HTR-8/SVneo (cell line): Measurements from ENCODE around the gene CFAP410.
A peak's percentile ranks its signal among the peaks of the same experiment; 100 is the strongest.
"Not testable (repeated sequence)": the region's sequence is repeated elsewhere in the genome, so short reads cannot be mapped to it uniquely, and the experiment has no call there.

Experiments used
- DNase-seq: peaks from one replicate; pipeline ENCODE4 v3.0.0; 2011; ENCODE audit warnings: low spot score, mixed read lengths; ENCODE audit not compliant: insufficient read length
- FAIRE-seq: peaks from 2 replicates; lab custom pipeline; 2011; peaks lifted over from hg19 to GRCh38; lab: Jason Lieb, UNC

CFAP410 gene

DNA sequence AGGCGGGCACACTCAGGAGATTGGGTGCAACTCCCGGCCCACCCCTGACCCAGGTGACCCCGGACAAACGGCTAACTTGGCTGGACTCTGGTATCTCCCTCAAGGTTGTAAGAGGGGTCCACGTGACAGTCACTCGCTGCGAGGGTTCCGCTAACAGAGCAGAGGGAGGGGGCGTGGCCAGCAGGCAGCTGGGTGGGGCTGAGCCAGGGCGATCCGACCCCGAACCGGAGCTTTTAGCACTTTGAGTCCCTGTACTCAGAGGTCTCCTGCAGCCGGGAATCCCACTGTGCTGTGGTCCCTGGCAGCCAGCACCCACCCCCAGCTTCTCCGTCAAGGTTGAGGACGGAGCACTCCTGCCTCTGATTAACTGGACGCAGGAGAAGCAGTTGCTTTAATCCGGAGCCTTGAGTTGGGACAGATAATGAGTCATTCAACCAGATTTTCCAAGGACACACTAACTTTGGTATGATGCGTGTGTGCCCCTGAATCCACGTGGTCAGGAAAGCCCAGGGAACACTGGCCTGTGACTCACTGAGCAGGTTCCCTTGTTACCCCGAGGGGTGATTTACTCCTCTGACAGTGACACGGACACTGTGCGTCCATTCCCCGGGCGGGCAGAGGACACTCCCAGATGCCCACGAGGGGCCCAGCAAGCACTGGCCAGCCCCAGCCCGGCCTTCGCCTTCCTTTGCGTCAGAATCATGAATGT is 31.0 kb upstream of the CFAP410 start:
- DNase-seq (peak; percentile 77), FAIRE-seq (no peak)

DNA sequence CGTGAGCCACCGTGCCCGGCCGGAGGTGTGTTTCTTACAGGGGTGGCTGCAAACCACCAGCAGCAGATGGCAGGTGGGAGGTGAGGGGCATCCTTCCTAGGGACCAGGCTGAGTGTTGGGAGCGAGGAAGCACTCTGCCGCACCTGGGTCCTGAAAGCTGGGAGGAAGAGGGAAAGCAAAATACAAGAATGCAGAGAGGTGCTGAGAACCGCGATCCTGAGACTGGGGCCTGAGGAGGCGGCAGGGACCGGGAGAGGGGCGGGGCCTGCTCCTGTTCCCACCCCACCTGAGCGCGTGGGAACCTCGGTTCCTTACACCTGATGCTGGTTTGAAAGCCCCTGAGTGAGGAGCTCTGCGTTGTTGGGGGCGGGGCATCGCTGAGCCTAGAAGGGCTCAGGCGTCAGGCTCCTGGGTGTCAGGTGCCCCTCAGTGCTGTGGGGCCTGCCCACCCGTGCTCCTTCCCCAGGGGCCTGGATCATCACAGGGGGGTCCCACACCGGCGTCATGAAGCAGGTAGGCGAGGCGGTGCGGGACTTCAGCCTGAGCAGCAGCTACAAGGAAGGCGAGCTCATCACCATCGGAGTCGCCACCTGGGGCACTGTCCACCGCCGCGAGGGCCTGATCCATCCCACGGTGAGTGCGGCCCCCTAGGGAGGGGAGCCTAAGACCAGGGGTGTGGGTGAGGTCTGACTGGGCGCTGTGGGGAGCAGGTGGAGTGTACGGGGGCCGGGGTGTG is 29.7 kb upstream of the CFAP410 start:
- DNase-seq (no peak), FAIRE-seq (no peak)

DNA sequence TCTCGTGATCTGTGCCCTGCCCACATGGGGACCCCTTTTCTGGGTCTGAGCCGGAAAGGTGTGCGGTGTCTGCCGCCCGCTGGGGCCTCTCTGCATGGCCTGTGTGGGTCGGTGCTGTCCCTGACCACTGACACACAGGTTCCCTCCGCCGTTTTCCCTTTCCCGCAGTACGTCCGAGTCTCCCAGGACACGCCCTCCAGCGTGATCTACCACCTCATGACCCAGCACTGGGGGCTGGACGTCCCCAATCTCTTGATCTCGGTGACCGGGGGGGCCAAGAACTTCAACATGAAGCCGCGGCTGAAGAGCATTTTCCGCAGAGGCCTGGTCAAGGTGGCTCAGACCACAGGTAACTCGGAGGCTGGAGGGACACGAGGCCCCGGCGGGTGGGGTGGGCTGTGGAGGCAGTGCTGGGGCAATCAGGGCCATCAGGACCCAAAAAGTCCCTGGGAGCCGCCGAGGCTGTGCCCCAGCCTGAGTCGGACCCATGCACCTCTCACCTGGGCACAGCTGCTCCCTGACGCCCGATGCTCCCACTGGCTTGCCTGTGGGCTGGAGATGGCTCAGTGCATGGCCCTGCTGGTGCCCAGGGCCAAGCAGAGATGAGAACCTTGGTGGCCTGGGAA is 27.5 kb upstream of the CFAP410 start:
- FAIRE-seq, result no peak

DNA sequence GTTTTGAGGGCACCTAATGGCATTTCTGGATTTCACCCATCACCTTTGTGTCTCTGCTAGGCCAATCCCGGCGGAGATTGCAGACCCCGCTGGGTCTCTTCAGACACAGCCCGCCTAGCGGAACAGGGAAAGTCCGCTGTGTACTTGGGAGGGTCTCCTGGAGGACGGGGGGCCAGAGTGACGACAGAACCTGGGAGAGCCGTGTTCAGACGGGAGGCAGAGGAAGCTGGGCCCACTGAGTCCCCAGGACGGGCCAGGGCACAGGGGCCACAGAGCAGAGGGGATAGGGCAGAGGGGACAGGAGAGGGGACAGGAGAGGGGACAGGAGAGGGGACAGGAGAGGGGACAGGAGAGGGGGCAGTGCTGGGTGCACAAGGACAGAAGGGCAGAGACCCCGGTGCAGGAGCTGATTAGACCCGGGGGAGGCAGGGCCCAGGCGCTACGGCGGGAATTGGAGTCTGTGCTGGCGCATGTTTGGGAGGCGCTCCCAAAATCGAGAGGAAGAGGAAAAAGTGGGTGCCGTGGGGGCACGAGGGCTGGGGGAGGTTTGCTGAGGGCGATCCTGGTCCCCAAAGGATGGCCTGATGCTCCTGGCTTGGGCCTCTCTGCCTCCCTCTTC is 26.9 kb upstream of the CFAP410 start:
- FAIRE-seq, result no peak
- no peak for DNase-seq

More for the DNA sequence above, 27.5 kb upstream of the CFAP410 start:
- DNase-seq, result no peak

DNA sequence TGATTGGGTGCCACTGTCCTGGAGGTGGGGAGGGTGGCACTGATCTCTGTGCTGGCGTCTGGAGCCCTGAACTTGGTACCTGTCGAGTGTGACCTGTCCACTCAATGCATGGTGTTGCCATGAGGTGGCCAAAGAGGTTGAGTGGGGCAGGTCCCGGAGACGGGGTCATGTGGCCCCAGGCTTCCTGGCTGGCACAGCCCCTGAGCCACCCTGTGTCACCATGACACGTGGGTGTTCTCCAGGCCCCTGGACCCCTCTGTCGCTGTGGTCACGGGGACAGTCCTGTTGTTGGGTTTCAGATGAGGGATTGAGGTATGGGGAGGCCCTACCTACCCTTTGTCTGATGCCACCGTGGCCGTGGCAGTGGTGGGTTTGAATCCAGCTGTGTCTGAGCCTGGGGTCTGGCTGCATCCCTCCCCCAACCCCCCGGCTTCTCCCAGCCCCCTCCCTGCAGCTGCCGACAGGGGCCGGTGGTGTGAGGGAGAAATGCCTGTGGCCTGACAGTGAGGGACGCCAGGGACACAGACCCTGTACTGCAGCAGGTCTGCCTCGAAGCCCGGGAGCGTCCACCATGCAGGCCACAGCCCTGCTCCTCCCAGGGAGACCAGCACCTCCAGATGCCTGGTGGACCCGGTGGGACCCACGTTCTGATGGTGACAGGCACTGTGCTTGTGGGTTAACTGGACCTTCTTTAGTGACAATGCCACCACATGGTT is 26.2 kb upstream of the CFAP410 start:
- DNase-seq (no peak), FAIRE-seq (no peak)

DNA sequence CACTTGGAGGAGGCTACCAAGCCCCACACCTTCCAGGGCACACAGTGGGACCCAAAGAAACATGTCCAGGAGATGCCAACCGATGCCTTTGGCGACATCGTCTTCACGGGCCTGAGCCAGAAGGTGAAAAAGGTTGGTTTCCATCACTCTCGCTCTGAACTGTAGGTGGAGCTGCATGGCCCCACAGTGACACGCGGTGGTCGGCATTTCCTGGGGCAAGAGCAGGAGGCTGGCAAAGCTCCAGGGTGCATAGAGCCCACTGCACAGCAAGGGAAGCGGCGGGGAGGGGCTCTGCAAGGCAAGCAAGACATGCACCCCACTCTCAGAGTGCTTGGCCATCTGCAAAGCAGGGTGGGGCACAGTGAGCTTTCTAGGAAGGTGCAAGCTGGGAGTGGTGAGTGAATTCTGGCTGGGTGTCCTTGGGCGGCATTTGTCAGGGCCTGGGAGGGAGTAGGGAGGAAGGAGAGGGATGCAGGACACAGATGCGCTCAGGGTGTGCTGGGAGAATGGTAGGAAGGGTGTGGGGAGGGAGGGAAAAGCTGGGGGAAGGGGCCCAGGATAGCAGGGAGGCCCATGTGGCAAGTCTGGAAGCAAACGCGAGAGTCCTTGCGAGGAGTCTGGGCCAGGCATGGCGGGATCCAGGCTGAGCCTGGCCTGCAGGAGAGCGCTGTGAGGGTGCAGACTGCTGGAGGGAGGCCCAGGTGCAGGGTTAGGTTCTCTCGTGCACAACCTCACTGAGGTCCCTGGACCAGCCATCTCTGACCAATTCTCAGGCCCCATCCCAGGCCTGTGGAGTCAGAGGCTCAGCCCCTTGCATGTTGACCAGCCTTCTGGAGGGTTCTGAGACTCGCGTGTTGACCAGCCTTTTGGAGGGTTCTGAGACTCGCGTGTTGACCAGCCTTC is 25.2 kb upstream of the CFAP410 start:
- no peak for DNase-seq
- no peak for FAIRE-seq

DNA sequence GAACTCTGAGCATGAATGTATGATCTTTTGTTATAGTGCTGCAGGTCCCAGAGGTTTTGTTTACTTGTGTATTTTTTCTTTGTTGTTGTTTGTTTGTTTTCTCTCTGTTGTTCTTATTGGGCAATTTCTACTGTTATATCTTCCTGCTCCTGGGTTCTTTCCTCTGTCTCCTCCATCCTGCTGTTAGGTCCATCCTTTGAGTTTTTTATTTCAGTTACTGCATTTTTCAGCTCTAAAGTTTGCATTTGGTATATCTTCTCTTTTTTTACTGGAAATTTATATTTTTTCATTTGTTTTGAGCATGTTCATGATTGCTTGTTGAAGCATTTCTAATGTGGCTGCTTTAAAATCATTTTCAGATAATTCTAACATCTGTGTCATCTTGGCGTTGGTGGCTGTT is 24.1 kb upstream of the CFAP410 start:
- no peak for FAIRE-seq

DNA sequence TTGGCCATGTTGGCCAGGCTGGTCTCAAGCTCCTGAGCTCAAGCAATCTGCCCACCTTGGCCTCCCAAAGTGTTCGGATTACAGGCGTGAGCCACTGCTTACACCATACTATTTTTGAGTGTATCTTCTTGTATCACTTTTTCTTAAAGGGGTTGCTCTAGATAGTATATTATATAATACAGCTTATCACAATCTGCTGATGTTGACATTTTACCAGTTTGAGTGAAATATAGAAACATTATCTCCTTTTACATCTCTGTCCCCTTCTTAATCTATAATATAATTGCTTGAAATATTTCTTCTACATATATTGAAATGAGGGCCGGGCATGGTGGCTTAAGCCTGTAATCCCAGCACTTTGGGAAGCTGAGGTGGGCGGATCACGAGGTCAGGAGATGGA is 22.7 kb upstream of the CFAP410 start:
- not testable (repeated sequence) for FAIRE-seq, DNase-seq

More for the DNA sequence above, 24.1 kb upstream of the CFAP410 start:
- DNase-seq, result no peak

DNA sequence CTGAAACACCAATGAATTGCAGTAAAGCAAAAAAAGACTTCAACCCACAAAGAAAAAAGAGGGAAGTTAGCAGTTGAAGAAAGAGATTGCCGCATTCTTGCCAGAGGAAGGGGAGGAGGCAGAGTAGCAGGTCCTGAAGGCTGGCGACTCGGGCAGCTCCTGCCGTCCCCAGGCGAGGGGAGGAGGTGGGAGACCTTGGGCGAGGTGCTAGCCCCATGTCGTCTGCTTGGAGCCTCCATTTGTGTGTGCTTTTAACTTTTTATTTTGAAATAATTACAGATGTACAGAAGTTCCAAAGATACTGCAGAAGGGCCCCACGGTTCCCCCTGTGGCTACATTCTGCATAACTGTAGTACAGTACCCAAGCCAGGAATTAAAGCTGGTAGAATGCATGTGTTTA is 21.0 kb upstream of the CFAP410 start:
- FAIRE-seq, result no peak
- no peak for DNase-seq

DNA sequence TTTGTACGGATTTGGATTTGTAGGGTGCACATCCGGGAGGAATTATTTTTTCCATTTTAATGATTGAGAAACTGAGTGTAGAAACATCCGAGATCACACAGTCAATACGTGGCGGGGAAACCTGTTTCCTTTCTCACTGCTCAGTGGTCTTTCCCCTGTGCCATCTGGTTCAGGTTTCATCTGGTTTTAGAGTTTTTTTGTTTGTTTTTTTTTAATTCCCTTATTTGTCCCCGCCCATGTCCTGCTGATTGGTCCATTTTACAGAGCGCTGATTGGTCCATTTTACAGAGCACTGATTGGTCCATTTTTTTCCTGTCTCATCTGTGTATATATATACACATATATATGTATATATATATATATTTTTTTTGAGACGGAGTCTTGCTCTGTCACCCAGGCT is 20.2 kb upstream of the CFAP410 start:
- FAIRE-seq (no peak), DNase-seq (no peak)

DNA sequence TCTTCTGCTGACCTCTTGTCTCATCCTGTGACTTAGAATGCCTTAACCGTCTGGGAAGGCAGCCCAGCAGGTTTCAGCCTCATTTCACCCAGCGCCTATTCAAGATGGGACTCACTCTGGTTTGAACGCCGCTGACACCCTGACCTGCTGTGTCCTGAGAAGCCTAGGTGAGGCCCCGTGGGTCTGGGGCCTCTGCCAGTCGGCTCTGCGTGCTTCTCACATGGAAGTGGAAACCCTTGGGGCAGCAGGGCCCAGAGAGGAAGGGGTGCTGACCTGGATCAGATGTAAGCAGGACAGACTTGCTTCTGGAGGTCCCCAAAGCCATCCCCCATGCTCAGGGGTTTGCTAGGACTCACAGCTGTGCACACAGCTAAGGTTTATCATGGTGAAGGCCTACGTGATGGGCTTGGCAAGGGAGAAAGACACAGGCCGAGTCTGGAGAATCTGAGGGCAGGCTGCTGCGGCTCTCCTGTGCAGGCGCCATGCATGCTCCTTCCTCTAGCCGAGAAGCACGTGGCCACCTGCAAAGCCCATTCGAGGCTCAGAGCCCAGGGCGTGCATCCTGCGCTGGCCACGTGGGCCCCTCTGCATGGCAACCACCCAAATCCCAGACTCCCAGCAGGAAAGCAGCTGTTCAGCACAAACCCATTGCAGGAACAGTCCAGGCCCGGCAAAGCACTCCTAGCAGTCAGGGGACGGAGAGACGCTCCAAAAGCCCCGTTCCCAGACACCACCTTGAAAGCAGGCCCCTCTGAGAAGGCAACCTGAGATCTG is 18.1 kb upstream of the CFAP410 start:
- FAIRE-seq (no peak), DNase-seq (no peak)

DNA sequence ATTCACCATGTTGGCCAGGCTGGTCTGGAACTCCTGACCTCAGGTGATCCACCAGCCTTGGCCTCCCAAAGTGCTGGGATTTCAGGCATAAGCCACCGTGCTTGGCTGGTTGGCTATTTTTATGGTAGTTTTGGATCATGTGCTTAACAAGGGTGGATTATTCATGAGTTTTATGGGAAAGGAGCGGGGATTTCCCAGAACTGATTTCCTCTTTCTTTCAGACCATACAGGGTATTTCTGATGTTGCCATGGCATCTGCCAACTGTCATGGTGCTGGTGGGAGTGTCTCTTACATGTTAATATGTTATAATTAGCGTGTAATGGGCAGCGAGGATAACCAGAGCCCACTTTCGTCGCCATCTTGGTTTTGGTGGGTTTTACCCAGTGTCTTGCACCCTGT is 17.4 kb upstream of the CFAP410 start:
- no peak for DNase-seq
- no peak for FAIRE-seq

DNA sequence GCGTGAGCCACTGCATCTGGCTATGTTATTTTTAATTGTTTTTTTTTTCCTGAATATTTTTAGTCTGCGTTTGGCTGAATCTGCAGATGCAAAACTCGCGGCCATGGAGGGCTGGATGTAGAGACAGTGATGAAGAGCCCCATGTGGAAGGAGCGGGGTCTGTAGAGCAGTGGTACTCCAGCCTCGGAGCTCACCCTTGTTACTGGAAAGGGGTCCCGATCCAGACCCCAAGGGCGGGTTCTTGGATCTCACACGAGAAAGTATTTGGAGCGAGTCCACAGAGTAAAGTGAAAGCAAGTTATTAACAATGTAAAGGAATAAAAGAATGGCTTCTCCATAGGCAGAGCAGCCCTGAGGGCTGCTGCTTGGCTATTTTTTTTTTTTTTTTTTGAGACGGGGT is 17.0 kb upstream of the CFAP410 start:
- no peak for FAIRE-seq
- DNase-seq, result no peak

DNA sequence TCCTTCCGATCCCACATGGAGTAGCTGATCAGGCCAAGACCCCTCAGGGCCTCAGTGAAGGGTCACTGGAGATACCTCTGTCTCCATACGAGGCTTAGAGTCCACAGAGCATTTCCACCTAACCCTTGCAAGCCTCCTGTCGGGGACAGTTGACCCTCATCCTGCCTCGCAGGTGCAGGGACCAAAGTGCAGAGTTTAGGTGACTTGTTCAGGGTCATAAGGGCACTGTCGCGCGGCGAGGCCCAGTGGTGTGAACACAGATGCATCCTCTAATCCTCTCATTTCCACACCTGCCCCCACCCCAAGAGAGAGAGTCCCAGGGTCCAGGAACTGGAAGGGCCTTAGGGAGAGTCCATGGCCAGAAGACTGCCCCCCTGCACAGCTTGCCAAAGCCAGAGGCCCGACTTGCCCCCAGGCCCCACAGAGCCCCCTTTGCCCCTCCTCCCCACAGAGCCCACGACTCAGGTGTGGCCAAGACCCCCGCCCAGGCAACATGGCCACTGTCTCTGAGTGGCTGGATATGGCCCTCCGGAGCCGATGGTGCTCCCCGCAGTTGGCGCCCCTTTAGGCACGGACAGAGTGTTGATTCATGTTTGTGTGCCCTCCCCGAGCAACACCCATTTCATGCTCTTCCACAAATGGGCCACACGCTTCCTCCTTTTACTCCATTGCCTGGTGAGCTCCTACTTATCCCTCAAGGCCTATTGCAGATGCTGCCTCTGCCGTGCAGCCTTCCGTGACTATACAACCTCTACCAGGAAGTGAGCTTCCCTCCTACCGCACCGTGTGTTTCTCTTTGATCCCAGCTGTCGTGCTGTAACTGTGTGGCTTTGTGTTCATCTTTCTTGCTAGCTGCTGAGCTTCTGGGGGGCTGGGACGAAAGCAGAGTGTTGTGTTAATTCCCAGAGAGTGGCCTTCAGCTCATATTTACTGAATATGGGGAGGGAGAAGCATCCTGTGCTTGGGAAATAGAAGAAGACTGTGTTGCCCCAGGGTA is 15.9 kb upstream of the CFAP410 start:
- FAIRE-seq (no peak), DNase-seq (no peak)

DNA sequence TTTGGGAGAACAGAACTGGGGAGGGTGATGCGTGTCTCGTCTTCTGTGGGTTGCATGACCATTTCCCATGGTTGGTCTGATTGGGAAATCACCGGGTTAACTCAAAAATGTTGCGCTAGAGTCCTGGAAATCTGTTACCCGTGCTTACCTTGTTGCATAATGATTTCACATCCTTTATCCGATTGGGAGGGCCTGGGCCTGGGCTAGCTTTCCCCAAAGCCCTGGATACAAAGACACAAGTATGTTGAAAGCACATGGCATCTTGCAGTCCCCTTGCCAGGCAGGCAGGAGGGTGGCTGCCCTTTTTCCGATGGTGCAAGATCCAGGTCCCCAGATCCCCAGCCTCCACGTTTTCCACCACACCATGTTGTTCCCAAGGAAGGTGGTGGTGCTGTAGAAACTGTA is 14.8 kb upstream of the CFAP410 start:
- DNase-seq (no peak), FAIRE-seq (no peak)

DNA sequence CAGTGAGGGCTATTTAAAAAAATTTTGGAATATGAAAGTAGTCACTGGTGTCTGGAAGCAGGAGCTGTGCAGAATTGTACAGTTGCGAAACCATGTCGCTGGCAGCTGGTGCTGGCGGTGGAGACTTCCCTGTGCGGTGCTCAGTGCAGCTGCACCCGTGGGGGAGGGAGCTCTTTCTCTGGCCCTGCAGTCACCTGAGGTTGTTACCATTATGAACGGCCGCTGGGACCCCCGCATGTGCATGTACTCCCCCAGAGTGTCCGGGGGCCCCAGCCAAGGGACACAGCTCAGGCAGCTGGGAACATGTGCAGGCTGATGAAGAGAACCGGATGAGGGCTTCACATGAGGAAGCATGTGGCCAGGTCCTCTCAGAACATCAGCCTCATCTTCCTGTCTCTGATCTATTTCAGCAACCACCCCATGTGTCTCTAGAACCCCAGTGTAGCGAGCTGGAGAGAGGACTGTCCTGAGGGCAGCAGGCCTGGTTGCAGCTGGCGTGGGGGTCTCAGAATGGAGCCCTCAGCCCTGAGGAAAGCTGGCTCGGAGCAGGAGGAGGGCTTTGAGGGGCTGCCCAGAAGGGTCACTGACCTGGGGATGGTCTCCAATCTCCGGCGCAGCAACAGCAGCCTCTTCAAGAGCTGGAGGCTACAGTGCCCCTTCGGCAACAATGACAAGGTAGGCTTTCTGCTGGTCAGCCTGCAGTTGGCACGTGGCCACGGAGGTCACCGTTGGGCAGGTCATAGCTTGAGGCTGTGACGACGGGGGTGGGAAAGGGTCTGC is 14.2 kb upstream of the CFAP410 start, which contains the start of gene TRPM2:
Gene TRPM2, plus strand, starts transcription at position 431 of the 780 bp plus-strand sequence. Its CDS starts 80 bp downstream, at position 511.
- DNase-seq (no peak), FAIRE-seq (peak; percentile 40)
